IMR-90 (cell line): ENCODE measurements around the gene PRPF8. TPM values are rescaled to one million over a fixed set of nuclear protein-coding genes. Genes with fewer than 3 reads are reported as not detected.

ENCODE experiments used
- ATAC-seq: fragments of 200-7000 bp; cut with Tn5 transposase; 2 replicates; pipeline ENCODE4 v1.9.1; 2020; ENCODE audit warnings: low read depth, mild to moderate bottlenecking, moderate library complexity
- BruUV-seq: library from RNA; stranded (reverse); fragments of 400-500 nt; replicated peaks from 2 replicates; lab custom pipeline; 2021; lab: Mats Ljungman, UMichigan
- CTCF ChIA-PET: fragments of 300-600 bp; formaldehyde crosslinking; extraction: SDS; loops from one replicate; lab custom pipeline; 2021; ENCODE audit warnings: antibody characterized with exemption; lab: Yijun Ruan, JAX
- POLR2A ChIA-PET: fragments of 300-600 bp; sonication (Branson Sonifier 250); formaldehyde crosslinking; loops from one replicate; lab custom pipeline; 2022; ENCODE audit warnings: antibody characterized with exemption; ENCODE audit not compliant: unreplicated experiment; lab: Charles Lee
- DNase-seq: peaks from one replicate; pipeline ENCODE4 v3.0.0; 2013
- H2AFZ ChIP-seq: replicated peaks from 2 replicates; pipeline ENCODE3; 2013; ENCODE audit warnings: low read length, mild to moderate bottlenecking; ENCODE audit not compliant: poor library complexity
- H2AK5ac ChIP-seq: 2 replicates; pipeline ENCODE4 v1.6.1; 2013; ENCODE audit warnings: low read depth, low read length, inconsistent platforms
- H2AK9ac ChIP-seq: replicated peaks from 2 replicates; pipeline ENCODE3; 2013; ENCODE audit warnings: mild to moderate bottlenecking, low read depth, low read length, moderate library complexity; ENCODE audit not compliant: poor library complexity
- H2BK120ac ChIP-seq: 2 replicates; pipeline ENCODE4 v1.6.1; 2013; ENCODE audit warnings: low read depth, low read length, inconsistent platforms
- H2BK15ac ChIP-seq: 3 replicates; pipeline ENCODE4 v1.6.1; 2013; ENCODE audit warnings: low read depth, low read length, inconsistent platforms
- H2BK20ac ChIP-seq: 2 replicates; pipeline ENCODE4 v1.6.1; 2013; ENCODE audit warnings: low read depth, mild to moderate bottlenecking, inconsistent platforms, low read length, moderate library complexity
- H2BK5ac ChIP-seq: 2 replicates; pipeline ENCODE4 v1.6.1; 2013; ENCODE audit warnings: mild to moderate bottlenecking, low read depth, low read length, inconsistent platforms; ENCODE audit not compliant: poor library complexity, severe bottlenecking
- H3K14ac ChIP-seq: replicated peaks from 2 replicates; pipeline ENCODE4 v1.6.1; 2013; ENCODE audit warnings: low read depth, low read length, inconsistent platforms
- H3K18ac ChIP-seq: 2 replicates; pipeline ENCODE4 v1.6.1; 2013; ENCODE audit warnings: low read depth, low read length, control low read depth
- H3K23ac ChIP-seq: 2 replicates; pipeline ENCODE4 v1.6.1; 2013; ENCODE audit warnings: low read depth, low read length, inconsistent platforms
- H3K27ac ChIP-seq: 2 replicates; pipeline ENCODE4 v1.5.1; 2013; ENCODE audit warnings: mild to moderate bottlenecking, control low read depth, low read length; ENCODE audit not compliant: insufficient read depth
- H3K27me3 ChIP-seq: 2 replicates; pipeline ENCODE4 v1.6.1; 2013; ENCODE audit warnings: low read length; ENCODE audit not compliant: control insufficient read depth, insufficient read depth
- H3K36me3 ChIP-seq: 2 replicates; pipeline ENCODE4 v1.6.1; 2013; ENCODE audit warnings: low read length, mixed read lengths; ENCODE audit not compliant: control insufficient read depth, insufficient read depth
- H3K4ac ChIP-seq: 2 replicates; pipeline ENCODE4 v1.6.1; 2013; ENCODE audit warnings: low read depth, low read length, inconsistent platforms
- H3K4me1 ChIP-seq: 2 replicates; pipeline ENCODE4 v1.6.1; 2013; ENCODE audit warnings: low read length, mixed read lengths; ENCODE audit not compliant: control insufficient read depth, insufficient read depth
- H3K4me2 ChIP-seq: 2 replicates; pipeline ENCODE4 v1.6.1; 2013; ENCODE audit warnings: low read depth, mild to moderate bottlenecking, control low read depth, low read length, moderate library complexity
- H3K4me3 ChIP-seq: 2 replicates; pipeline ENCODE4 v1.5.1; 2013; ENCODE audit warnings: low read depth, mild to moderate bottlenecking, control low read depth, low read length, moderate library complexity; ENCODE audit not compliant: insufficient read depth
- H3K56ac ChIP-seq: 2 replicates; pipeline ENCODE4 v1.6.1; 2013; ENCODE audit warnings: low read length, inconsistent platforms; ENCODE audit not compliant: insufficient read depth; ENCODE audit errors: extremely low read depth
- H3K79me1 ChIP-seq, 2 experiments: 2 replicates each; pipeline ENCODE4 v1.6.1; 2013; ENCODE audit warnings: low read length in 2 of 2, inconsistent platforms in 1 of 2, low read depth in 1 of 2
- H3K9ac ChIP-seq: 2 replicates; pipeline ENCODE4 v1.6.1; 2013; ENCODE audit warnings: low read depth, low read length, control low read depth
- H3K9me1 ChIP-seq: 2 replicates; pipeline ENCODE4 v1.6.1; 2013; ENCODE audit warnings: low read length, inconsistent platforms; ENCODE audit not compliant: insufficient read depth
- H3K9me3 ChIP-seq: 2 replicates; pipeline ENCODE4 v1.6.1; 2013; ENCODE audit warnings: low read length; ENCODE audit not compliant: control insufficient read depth, insufficient read depth
- H4K20me1 ChIP-seq: 2 replicates; pipeline ENCODE4 v1.6.1; 2013; ENCODE audit warnings: low read length, inconsistent platforms; ENCODE audit not compliant: insufficient read depth
- H4K5ac ChIP-seq: 2 replicates; pipeline ENCODE4 v1.6.1; 2013; ENCODE audit warnings: mild to moderate bottlenecking, low read depth, low read length, control low read depth
- H4K8ac ChIP-seq, 2 experiments: 2 replicates each; pipeline ENCODE4 v1.6.1; 2013; ENCODE audit warnings: low read depth in 2 of 2, low read length in 2 of 2, control low read depth in 1 of 2, inconsistent platforms in 1 of 2
- H4K91ac ChIP-seq: 2 replicates; pipeline ENCODE4 v1.6.1; 2013; ENCODE audit warnings: low read depth, low read length, inconsistent platforms; ENCODE audit not compliant: insufficient read depth
- BHLHE40 ChIP-seq: fragments of 150-350 bp; IDR thresholded peaks from 2 replicates; pipeline ENCODE4 v1.6.1; 2016; ENCODE audit warnings: mild to moderate bottlenecking, low read depth, low read length
- CEBPB ChIP-seq: IDR thresholded peaks from 2 replicates; pipeline ENCODE4 v1.6.1; 2012; ENCODE audit warnings: low read depth, low read length, improper control_type of control experiment
- CHD1 ChIP-seq: IDR thresholded peaks from 2 replicates; pipeline ENCODE4 v1.6.1; 2012; ENCODE audit warnings: low read depth, low read length, improper control_type of control experiment
- ELK1 ChIP-seq: fragments of 150-350 bp; IDR thresholded peaks from 2 replicates; pipeline ENCODE4 v1.6.1; 2016; ENCODE audit warnings: low read depth, mild to moderate bottlenecking, low read length, moderate library complexity, borderline replicate concordance
- FOS ChIP-seq: fragments of 150-350 bp; IDR thresholded peaks from 2 replicates; pipeline ENCODE4 v1.6.1; 2016; ENCODE audit warnings: low read depth, low read length
- MAZ ChIP-seq: IDR thresholded peaks from 2 replicates; pipeline ENCODE4 v1.6.1; 2012; ENCODE audit warnings: low read depth, mild to moderate bottlenecking, low read length, improper control_type of control experiment, moderate library complexity, borderline replicate concordance
- MXI1 ChIP-seq: IDR thresholded peaks from 2 replicates; pipeline ENCODE4 v1.6.1; 2012; ENCODE audit warnings: low read depth, mild to moderate bottlenecking, low read length, moderate library complexity, borderline replicate concordance
- NFE2L2 ChIP-seq: fragments of 150-350 bp; IDR thresholded peaks from 2 replicates; pipeline ENCODE4 v1.6.1; 2016; ENCODE audit warnings: low read depth, mild to moderate bottlenecking, low read length
- POLR2A ChIP-seq: IDR thresholded peaks from 2 replicates; pipeline ENCODE4 v1.6.1; 2012; ENCODE audit warnings: mild to moderate bottlenecking, low read depth, low read length
- RCOR1 ChIP-seq: IDR thresholded peaks from 2 replicates; pipeline ENCODE4 v1.6.1; 2012; ENCODE audit warnings: mild to moderate bottlenecking, low read length, improper control_type of control experiment; ENCODE audit not compliant: insufficient replicate concordance
- RFX5 ChIP-seq: IDR thresholded peaks from 2 replicates; pipeline ENCODE4 v1.8.0; 2012; ENCODE audit warnings: low read depth, mild to moderate bottlenecking, low read length, moderate library complexity
- SMC3 ChIP-seq: fragments of 150-350 bp; IDR thresholded peaks from 2 replicates; pipeline ENCODE4 v1.6.1; 2016; ENCODE audit warnings: low read depth, mild to moderate bottlenecking, antibody characterized with exemption, low read length, moderate library complexity
- WGBS, 2 experiments: methylation state at CpG; one replicate each; pipeline versions ENCODE4 v1.1.5 to v1.1.7; 2013; ENCODE audit warnings: missing lambda C conversion rate in 2 of 2; ENCODE audit not compliant: insufficient read length in 1 of 2; ENCODE audit errors: extremely low coverage in 2 of 2; 5-methylcytosine and 5-hydroxymethylcytosine counted together
- dilution Hi-C: fragments of 300-500 bp; cut with HindIII; formaldehyde crosslinking; loops from one replicate; pipeline ENCODE4 v1.14.3; 2018; ENCODE audit warnings: low sequenced_read_pairs; ENCODE audit not compliant: unreplicated experiment
- in situ Hi-C: fragments of 300-500 bp; cut with MboI; formaldehyde crosslinking; loops from 3 replicates; pipeline ENCODE4 v1.14.3; 2019; ENCODE audit warnings: low sequenced_read_pairs, inconsistent platforms, mixed read lengths
- intact Hi-C: fragments of 100-400 bp; cut with micrococcal nuclease; formaldehyde crosslinking; loops from 2 replicates; pipeline ENCODE4 v1.10.0; 2022
- polyA plus RNA-seq, 3 experiments: library from polyadenylated mRNA; depleted of rRNA; stranded (reverse); fragments of >200 nt; gene quantifications; 2 replicates each; pipeline ENCODE4 v1.2.3, GENCODE V29; 2012; ENCODE audit warnings: low replicate concordance in 1 of 3
- total RNA-seq: library from RNA; depleted of rRNA; stranded (reverse); fragments of >200 nt; gene quantifications from 2 replicates; pipeline ENCODE4 v1.2.3, GENCODE V29; 2012
- TF ChIP-seq, protein P1 (sequence below): fragments of 150-350 bp; IDR thresholded peaks from 2 replicates; pipeline ENCODE4 v1.6.1; 2017; ENCODE audit warnings: mild to moderate bottlenecking, antibody characterized with exemption, low read length, low read depth
- TF ChIP-seq, protein P2 (sequence below): conservative IDR thresholded peaks from 2 replicates; pipeline ENCODE4 v1.5.1; 2012; ENCODE audit warnings: mild to moderate bottlenecking, low read depth, low read length, improper control_type of control experiment

The PRPF8 gene
- total and polyA plus RNA-seq, 2 of the 4 experiments (the other 2 are of a cell fraction): 141 to 160 TPM

DNA sequence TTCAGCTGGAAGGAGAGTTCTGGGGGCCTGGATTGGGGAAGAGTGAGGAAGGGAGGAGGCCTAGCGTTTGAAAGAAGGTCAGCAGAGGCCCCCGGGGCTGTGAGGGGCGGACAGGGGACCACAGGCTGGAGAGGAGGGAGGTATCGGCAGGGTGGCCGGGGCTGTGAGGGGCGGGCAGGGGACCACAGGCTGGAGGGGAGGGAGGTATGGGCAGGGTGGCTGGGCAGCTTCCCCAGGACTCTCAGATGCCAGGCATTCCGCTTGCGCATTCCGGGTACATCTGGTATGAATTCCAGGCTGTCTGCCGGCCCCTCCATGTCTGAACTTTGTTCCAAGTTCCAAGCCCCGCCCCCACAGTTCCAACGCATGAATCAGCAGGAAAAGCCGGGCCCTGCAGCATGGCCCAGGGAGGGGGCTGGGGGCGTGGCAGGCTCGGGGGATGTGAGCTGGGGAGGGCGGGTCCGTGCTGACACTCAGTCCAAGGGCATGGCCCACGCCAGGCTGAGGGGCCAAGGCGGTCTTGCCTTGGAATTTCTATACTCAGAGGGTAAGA lies 29.8 kb upstream of the PRPF8 start:
- no peaks in the 10 kb centered on the region for H3K9me3 ChIP-seq
- peak overlapping the region; percentile 99 for H2AK9ac ChIP-seq
- ChIA-PET POLR2A (interaction anchor here (0.6 to 0.8 kb wide), 3 partner anchors 59 to 73 kb away, joined by 3 to 4 read pairs (median 3); no protein-coding TSS in a partner anchor), CTCF (interaction anchor here (1.4 kb wide), 1 partner anchor 69 kb away, joined by 5 read pairs; no protein-coding TSS in a partner anchor)
- peak overlapping the region; percentile 67 for H3K18ac ChIP-seq
- H3K9me1 ChIP-seq: peaks cover 12% of the 10 kb centered on the region
- dilution Hi-C loops: no loop called here
- no TSS peak for BruUV-seq
- H3K4ac ChIP-seq: peak overlapping the region; percentile 94
- peak; percentile 40 for ATAC-seq
- peak overlapping the region; percentile 85 for H3K23ac ChIP-seq
- H4K5ac ChIP-seq: peak overlapping the region; percentile 28
- peaks cover 54% of the 10 kb centered on the region for H4K20me1 ChIP-seq
- peak overlapping the region; percentile 89 for H4K91ac ChIP-seq
- in situ Hi-C loops: loop anchor here (25.0 kb wide), 1 partner anchor 323 kb away; the partner anchor contains the start of genes DPH1, OVCA2 and RTN4RL1
- H3K14ac ChIP-seq: peak overlapping the region; percentile 98
- H2BK20ac ChIP-seq: no peak overlapping the region
- peak overlapping the region; percentile 90 for H2AK5ac ChIP-seq
- peak overlapping the region; percentile 89 for H3K4me2 ChIP-seq
- H3K36me3 ChIP-seq: peaks cover 32% of the 10 kb centered on the region
- H3K79me1 ChIP-seq: peaks cover 0 to 63% of the 10 kb centered on the region in 2 experiments; a peak in 2 of 4 replicates
- no peak overlapping the region for H2AFZ ChIP-seq
- H3K9ac ChIP-seq: peak overlapping the region; percentile 94
- peak overlapping the region; percentile 67 for H2BK120ac ChIP-seq
- H3K4me3 ChIP-seq: peak overlapping the region; percentile 78
- peak overlapping the region; percentile 96 for H2BK5ac ChIP-seq
- DNase-seq: peak; percentile 97
- peak overlapping the region; percentile 18 to 73 for H4K8ac ChIP-seq
- H3K27me3 ChIP-seq: no peaks in the 10 kb centered on the region
- H3K27ac ChIP-seq: peak overlapping the region; percentile 98
- H3K56ac ChIP-seq: peak overlapping the region; percentile 96
- peaks cover 27% of the 10 kb centered on the region for H3K4me1 ChIP-seq
- intact Hi-C loops: loop anchor here (1.0 to 2.0 kb wide), 2 partner anchors 30 to 45 kb away; partner anchors contain the start of gene PRPF8
- peak overlapping the region; percentile 44; the same call in 1 of the 3 replicates for H2BK15ac ChIP-seq
- 0% methylated on average over 3 of the region's 19 CpGs; no CpG with 5 or more reads in 1 of the 2 experiments for WGBS, 2 experiments
- TF ChIP-seq POLR2A (peak; percentile 44; the same call in 1 of the 2 replicates), MAZ (peak; percentile 82; the same call in 1 of the 2 replicates), CEBPB (no peak), CHD1 (no peak), RCOR1 (peak; percentile 12), RFX5 (no peak), BHLHE40 (no peak), ELK1 (no peak), NFE2L2 (peak; percentile 90), FOS (no peak), MXI1 (peak; percentile 99), SMC3 (no peak)
- TF ChIP-seq, protein P1, sequence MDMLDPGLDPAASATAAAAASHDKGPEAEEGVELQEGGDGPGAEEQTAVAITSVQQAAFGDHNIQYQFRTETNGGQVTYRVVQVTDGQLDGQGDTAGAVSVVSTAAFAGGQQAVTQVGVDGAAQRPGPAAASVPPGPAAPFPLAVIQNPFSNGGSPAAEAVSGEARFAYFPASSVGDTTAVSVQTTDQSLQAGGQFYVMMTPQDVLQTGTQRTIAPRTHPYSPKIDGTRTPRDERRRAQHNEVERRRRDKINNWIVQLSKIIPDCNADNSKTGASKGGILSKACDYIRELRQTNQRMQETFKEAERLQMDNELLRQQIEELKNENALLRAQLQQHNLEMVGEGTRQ: no peak
- TF ChIP-seq, protein P2, sequence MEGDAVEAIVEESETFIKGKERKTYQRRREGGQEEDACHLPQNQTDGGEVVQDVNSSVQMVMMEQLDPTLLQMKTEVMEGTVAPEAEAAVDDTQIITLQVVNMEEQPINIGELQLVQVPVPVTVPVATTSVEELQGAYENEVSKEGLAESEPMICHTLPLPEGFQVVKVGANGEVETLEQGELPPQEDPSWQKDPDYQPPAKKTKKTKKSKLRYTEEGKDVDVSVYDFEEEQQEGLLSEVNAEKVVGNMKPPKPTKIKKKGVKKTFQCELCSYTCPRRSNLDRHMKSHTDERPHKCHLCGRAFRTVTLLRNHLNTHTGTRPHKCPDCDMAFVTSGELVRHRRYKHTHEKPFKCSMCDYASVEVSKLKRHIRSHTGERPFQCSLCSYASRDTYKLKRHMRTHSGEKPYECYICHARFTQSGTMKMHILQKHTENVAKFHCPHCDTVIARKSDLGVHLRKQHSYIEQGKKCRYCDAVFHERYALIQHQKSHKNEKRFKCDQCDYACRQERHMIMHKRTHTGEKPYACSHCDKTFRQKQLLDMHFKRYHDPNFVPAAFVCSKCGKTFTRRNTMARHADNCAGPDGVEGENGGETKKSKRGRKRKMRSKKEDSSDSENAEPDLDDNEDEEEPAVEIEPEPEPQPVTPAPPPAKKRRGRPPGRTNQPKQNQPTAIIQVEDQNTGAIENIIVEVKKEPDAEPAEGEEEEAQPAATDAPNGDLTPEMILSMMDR: no peak
